HG03196 (cell line): Measurements from ENCODE around the gene KCNC1.

Experiments used
- ATAC-seq: cut with Tn5 transposase; IDR thresholded peaks from one replicate; pipeline ENCODE4 v1.9.1; 2021; ENCODE audit not compliant: unreplicated experiment

The KCNC1 gene

GRCh38 chr11:17814546-17814945 lies 80.0 kb downstream of the KCNC1 start:
- no peak for ATAC-seq

GRCh38 chr11:17816232-17816931 lies 81.8 kb downstream of the KCNC1 start:
- no peak for ATAC-seq

GRCh38 chr11:17821648-17822400 lies 87.2 kb downstream of the KCNC1 start:
- ATAC-seq, result no peak

GRCh38 chr11:17822401-17822781 lies 87.8 kb downstream of the KCNC1 start:
- no peak for ATAC-seq

GRCh38 chr11:17827006-17827405 lies 92.4 kb downstream of the KCNC1 start:
- ATAC-seq, result no peak

GRCh38 chr11:17828311-17828751 lies 93.8 kb downstream of the KCNC1 start:
- no peak for ATAC-seq

- ATAC-seq, result no peak
Observed at GRCh38 chr11:17831228-17831627, 96.6 kb downstream of the KCNC1 start.

GRCh38 chr11:17831883-17832282 lies 97.3 kb downstream of the KCNC1 start:
- no peak for ATAC-seq
